PC-9 (cell line): ENCODE measurements around the gene SLC13A1.

Experiments used
- CTCF ChIP-seq: fragments of 200-600 bp; sonication (generic); conservative IDR thresholded peaks from 2 replicates; pipeline ENCODE4 v1.6.1; 2017; ENCODE audit warnings: mixed run types, antibody characterized with exemption, mild to moderate bottlenecking, moderate library complexity
- EZH2 ChIP-seq: fragments of 200-600 bp; sonication (generic); IDR thresholded peaks from 2 replicates; pipeline ENCODE4 v1.8.0; 2017; ENCODE audit warnings: antibody characterized with exemption, low read depth

GRCh38 chr7:123122916-123123315 is 76.9 kb downstream of the SLC13A1 start:
- no peak for TF ChIP-seq CTCF
- TF ChIP-seq EZH2, result no peak
